ENCODE data around the gene RBM33.

RBM33 gene

GRCh38 chr7:155727616-155728015 lies 83.2 kb downstream of the RBM33 start:
- no peak for DNase-seq (ENCODE audit: low spot score)

GRCh38 chr7:155728116-155728515 lies 83.7 kb downstream of the RBM33 start:
- DNase-seq (ENCODE audit: low spot score) = no peak

- no peak for DNase-seq (ENCODE audit: low spot score)
Observed at GRCh38 chr7:155729847-155730246, 85.4 kb downstream of the RBM33 start.

- DNase-seq (ENCODE audit: low spot score) = no peak
Observed at GRCh38 chr7:155731380-155731779, 86.9 kb downstream of the RBM33 start.

GRCh38 chr7:155731871-155732270 lies 87.4 kb downstream of the RBM33 start:
- DNase-seq (ENCODE audit: low spot score) = no peak

GRCh38 chr7:155732286-155732685 lies 87.8 kb downstream of the RBM33 start:
- DNase-seq (ENCODE audit: low spot score) = no peak

GRCh38 chr7:155733582-155734444 lies 89.4 kb downstream of the RBM33 start:
- no peak for DNase-seq (ENCODE audit: low spot score)

- no peak for DNase-seq (ENCODE audit: low spot score)
Observed at GRCh38 chr7:155734445-155734809, 90.0 kb downstream of the RBM33 start.

- DNase-seq (ENCODE audit: low spot score) = no peak
Observed at GRCh38 chr7:155735442-155736115, 91.1 kb downstream of the RBM33 start.

- DNase-seq (ENCODE audit: low spot score) = no peak
Observed at GRCh38 chr7:155737590-155737989, 93.1 kb downstream of the RBM33 start.

GRCh38 chr7:155738104-155738503 lies 93.6 kb downstream of the RBM33 start:
- DNase-seq (ENCODE audit: low spot score) = no peak

GRCh38 chr7:155738652-155739537 lies 94.4 kb downstream of the RBM33 start:
- DNase-seq (ENCODE audit: low spot score) = peak; percentile 82

- DNase-seq (ENCODE audit: low spot score) = no peak
Observed at GRCh38 chr7:155739538-155740143, 95.2 kb downstream of the RBM33 start.

GRCh38 chr7:155741082-155741481 lies 96.6 kb downstream of the RBM33 start:
- DNase-seq (ENCODE audit: low spot score) = no peak

- DNase-seq (ENCODE audit: low spot score) = peak; percentile 19
Observed at GRCh38 chr7:155741805-155742204, 97.3 kb downstream of the RBM33 start.

- DNase-seq (ENCODE audit: low spot score) = no peak
Observed at GRCh38 chr7:155743177-155743576, 98.7 kb downstream of the RBM33 start.

- peak; percentile 28 for DNase-seq (ENCODE audit: low spot score)
Observed at GRCh38 chr7:155744971-155745683, 100.7 kb downstream of the RBM33 start.

- no peak for DNase-seq (ENCODE audit: low spot score)
Observed at GRCh38 chr7:155745737-155746136, 101.3 kb downstream of the RBM33 start.

- DNase-seq (ENCODE audit: low spot score) = no peak
Observed at GRCh38 chr7:155746188-155746587, 101.7 kb downstream of the RBM33 start.

GRCh38 chr7:155747209-155747608 lies 102.7 kb downstream of the RBM33 start:
- peak; percentile 29 for DNase-seq (ENCODE audit: low spot score)

- DNase-seq (ENCODE audit: low spot score) = no peak
Observed at GRCh38 chr7:155749578-155749977, 105.1 kb downstream of the RBM33 start.

Data from globus pallidus (tissue), 1 donor.